ENCODE data around the gene XRCC3.

GRCh38 chr14:103763730-103764488, 48.7 kb upstream of the XRCC3 start:
- no peak for TF ChIP-seq CTCF (IDR thresholded peaks at IDR 0.05)
- no peak for TF ChIP-seq POLR2A (IDR thresholded peaks at IDR 0.05)
